ENCODE measurements around the gene PKD1. TPM values are rescaled to one million over a fixed set of nuclear protein-coding genes. Genes with fewer than 3 reads are reported as not detected.
"Not testable (repeated sequence)": the region's sequence is repeated elsewhere in the genome, so short reads cannot be mapped to it uniquely, and the experiment has no call there.

PKD1 gene
- total RNA-seq, 1 experiment from 2014 or later: 82.0 TPM

GRCh38 chr16:2127630-2128280 lies 7.9 kb downstream of the PKD1 start:
- CTCF ChIA-PET; intact Hi-C loops (cut with micrococcal nuclease; ENCODE audit: unreplicated experiment); H3K27me3 Mint-ChIP-seq (ENCODE audit: unreplicated experiment); H3K9me3 Mint-ChIP-seq (ENCODE audit: low read depth, unreplicated experiment); H3K4me1 Mint-ChIP-seq (ENCODE audit: low read depth, unreplicated experiment); H3K36me3 Mint-ChIP-seq (ENCODE audit: insufficient read depth, unreplicated experiment); H3K27ac Mint-ChIP-seq (ENCODE audit: unreplicated experiment); BruUV-seq (replicated peaks): not testable (repeated sequence)
- H3K4me3 Mint-ChIP-seq (ENCODE audit: low read depth, unreplicated experiment): peak overlapping the region; percentile 74
- DNase-seq: peak; percentile 31

GRCh38 chr16:2126928-2127556 lies 8.7 kb downstream of the PKD1 start:
- DNase-seq; H3K4me3 Mint-ChIP-seq (ENCODE audit: low read depth, unreplicated experiment); H3K4me1 Mint-ChIP-seq (ENCODE audit: low read depth, unreplicated experiment); H3K27me3 Mint-ChIP-seq (ENCODE audit: unreplicated experiment); H3K36me3 Mint-ChIP-seq (ENCODE audit: insufficient read depth, unreplicated experiment); BruUV-seq (replicated peaks); CTCF ChIA-PET; H3K27ac Mint-ChIP-seq (ENCODE audit: unreplicated experiment); intact Hi-C loops (cut with micrococcal nuclease; ENCODE audit: unreplicated experiment); H3K9me3 Mint-ChIP-seq (ENCODE audit: low read depth, unreplicated experiment): not testable (repeated sequence)

GRCh38 chr16:2126161-2126743 lies 9.4 kb downstream of the PKD1 start:
- intact Hi-C loops (cut with micrococcal nuclease; ENCODE audit: unreplicated experiment); H3K4me3 Mint-ChIP-seq (ENCODE audit: low read depth, unreplicated experiment); H3K9me3 Mint-ChIP-seq (ENCODE audit: low read depth, unreplicated experiment); BruUV-seq (replicated peaks); CTCF ChIA-PET; DNase-seq; H3K36me3 Mint-ChIP-seq (ENCODE audit: insufficient read depth, unreplicated experiment); H3K27me3 Mint-ChIP-seq (ENCODE audit: unreplicated experiment); H3K27ac Mint-ChIP-seq (ENCODE audit: unreplicated experiment); H3K4me1 Mint-ChIP-seq (ENCODE audit: low read depth, unreplicated experiment): not testable (repeated sequence)

GRCh38 chr16:2125609-2126008 lies 10.1 kb downstream of the PKD1 start:
- H3K36me3 Mint-ChIP-seq (ENCODE audit: insufficient read depth, unreplicated experiment); BruUV-seq (replicated peaks); intact Hi-C loops (cut with micrococcal nuclease; ENCODE audit: unreplicated experiment); H3K9me3 Mint-ChIP-seq (ENCODE audit: low read depth, unreplicated experiment); CTCF ChIA-PET; H3K27me3 Mint-ChIP-seq (ENCODE audit: unreplicated experiment); H3K4me3 Mint-ChIP-seq (ENCODE audit: low read depth, unreplicated experiment); H3K27ac Mint-ChIP-seq (ENCODE audit: unreplicated experiment); H3K4me1 Mint-ChIP-seq (ENCODE audit: low read depth, unreplicated experiment); DNase-seq: not testable (repeated sequence)

- H3K4me1 Mint-ChIP-seq (ENCODE audit: low read depth, unreplicated experiment); H3K36me3 Mint-ChIP-seq (ENCODE audit: insufficient read depth, unreplicated experiment); H3K27me3 Mint-ChIP-seq (ENCODE audit: unreplicated experiment); DNase-seq; H3K9me3 Mint-ChIP-seq (ENCODE audit: low read depth, unreplicated experiment); H3K4me3 Mint-ChIP-seq (ENCODE audit: low read depth, unreplicated experiment); H3K27ac Mint-ChIP-seq (ENCODE audit: unreplicated experiment); BruUV-seq (replicated peaks); intact Hi-C loops (cut with micrococcal nuclease; ENCODE audit: unreplicated experiment); CTCF ChIA-PET: not testable (repeated sequence)
Measured at GRCh38 chr16:2124694-2125444, 10.8 kb downstream of the PKD1 start.

GRCh38 chr16:2124377-2124693 lies 11.4 kb downstream of the PKD1 start:
- H3K27ac Mint-ChIP-seq (ENCODE audit: unreplicated experiment); CTCF ChIA-PET; DNase-seq; BruUV-seq (replicated peaks); H3K27me3 Mint-ChIP-seq (ENCODE audit: unreplicated experiment); intact Hi-C loops (cut with micrococcal nuclease; ENCODE audit: unreplicated experiment); H3K36me3 Mint-ChIP-seq (ENCODE audit: insufficient read depth, unreplicated experiment); H3K4me1 Mint-ChIP-seq (ENCODE audit: low read depth, unreplicated experiment); H3K4me3 Mint-ChIP-seq (ENCODE audit: low read depth, unreplicated experiment); H3K9me3 Mint-ChIP-seq (ENCODE audit: low read depth, unreplicated experiment): not testable (repeated sequence)

- H3K27ac Mint-ChIP-seq (ENCODE audit: unreplicated experiment); intact Hi-C loops (cut with micrococcal nuclease; ENCODE audit: unreplicated experiment); CTCF ChIA-PET; H3K4me1 Mint-ChIP-seq (ENCODE audit: low read depth, unreplicated experiment); H3K27me3 Mint-ChIP-seq (ENCODE audit: unreplicated experiment); H3K36me3 Mint-ChIP-seq (ENCODE audit: insufficient read depth, unreplicated experiment); H3K4me3 Mint-ChIP-seq (ENCODE audit: low read depth, unreplicated experiment); H3K9me3 Mint-ChIP-seq (ENCODE audit: low read depth, unreplicated experiment); DNase-seq; BruUV-seq (replicated peaks): not testable (repeated sequence)
Measured at GRCh38 chr16:2123706-2124376, 11.9 kb downstream of the PKD1 start.

GRCh38 chr16:2122934-2123683 lies 12.6 kb downstream of the PKD1 start:
- H3K4me1 Mint-ChIP-seq (ENCODE audit: low read depth, unreplicated experiment); H3K4me3 Mint-ChIP-seq (ENCODE audit: low read depth, unreplicated experiment); intact Hi-C loops (cut with micrococcal nuclease; ENCODE audit: unreplicated experiment); H3K27me3 Mint-ChIP-seq (ENCODE audit: unreplicated experiment); H3K9me3 Mint-ChIP-seq (ENCODE audit: low read depth, unreplicated experiment); H3K27ac Mint-ChIP-seq (ENCODE audit: unreplicated experiment); H3K36me3 Mint-ChIP-seq (ENCODE audit: insufficient read depth, unreplicated experiment); BruUV-seq (replicated peaks); DNase-seq: not testable (repeated sequence)
- CTCF ChIA-PET: interaction anchor here (2.1 kb wide), 1 partner anchor 17 kb away, joined by 8 read pairs; no protein-coding TSS in a partner anchor
